IPS-NIHi7 (cell line): ENCODE data around the gene TMEM236.
"Not testable (repeated sequence)": the region's sequence is repeated elsewhere in the genome, so short reads cannot be mapped to it uniquely, and the experiment has no call there.

Experiments used
- DNase-seq: peaks from one replicate; pipeline ENCODE4 v3.0.0; 2012; ENCODE audit warnings: mixed read lengths; ENCODE audit errors: extremely low spot score

TMEM236 gene, protein sequence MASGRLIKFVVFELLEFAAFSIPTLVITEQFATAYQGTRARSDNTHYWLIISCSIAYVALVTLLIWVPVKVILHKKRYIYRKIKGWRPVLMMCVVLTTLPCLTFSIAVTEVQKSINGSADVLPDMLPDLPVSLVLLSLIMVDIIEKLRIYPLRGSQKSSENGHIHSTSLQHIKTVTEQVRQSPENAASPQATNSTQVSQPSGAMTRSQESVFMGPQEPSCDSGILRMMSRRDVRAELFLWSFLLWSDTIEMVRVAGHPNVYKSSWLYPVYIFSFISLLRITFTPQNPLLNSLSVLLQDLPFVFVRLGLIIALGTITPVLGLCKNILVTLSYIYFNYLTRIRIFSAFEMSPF

DNA sequence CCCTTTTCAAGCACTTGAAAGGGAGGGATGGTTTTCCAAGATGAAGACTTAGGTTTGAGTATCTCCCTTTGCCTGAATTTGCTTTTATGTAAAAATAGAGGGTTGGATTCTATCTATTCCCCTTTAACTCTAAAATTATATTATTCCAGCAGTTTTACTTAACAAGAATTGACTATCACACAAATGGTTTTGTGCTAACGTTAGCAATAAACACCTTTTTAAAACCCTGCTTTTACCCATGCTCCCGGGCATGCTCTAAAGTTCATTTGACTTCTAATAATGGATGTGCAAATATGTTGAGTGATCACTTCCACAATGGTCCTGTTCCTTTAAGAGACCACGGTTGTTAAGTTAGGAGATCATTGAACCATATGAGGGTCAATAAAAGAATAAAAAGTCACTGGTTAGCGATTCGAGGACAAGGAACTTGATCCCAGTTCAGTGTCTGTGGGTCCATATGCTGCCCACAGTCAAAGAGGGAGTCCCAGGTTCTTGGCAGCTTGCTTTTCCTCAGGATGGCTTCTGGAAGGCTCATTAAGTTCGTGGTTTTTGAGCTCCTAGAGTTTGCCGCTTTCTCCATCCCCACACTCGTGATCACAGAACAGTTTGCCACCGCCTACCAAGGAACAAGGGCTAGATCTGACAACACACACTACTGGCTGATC lies at the start of gene TMEM236:
TMEM236 (plus strand) TSS at position 421 of the 665 bp plus-strand sequence; CDS start at position 516, 95 bp downstream.
- no peak for DNase-seq

DNA sequence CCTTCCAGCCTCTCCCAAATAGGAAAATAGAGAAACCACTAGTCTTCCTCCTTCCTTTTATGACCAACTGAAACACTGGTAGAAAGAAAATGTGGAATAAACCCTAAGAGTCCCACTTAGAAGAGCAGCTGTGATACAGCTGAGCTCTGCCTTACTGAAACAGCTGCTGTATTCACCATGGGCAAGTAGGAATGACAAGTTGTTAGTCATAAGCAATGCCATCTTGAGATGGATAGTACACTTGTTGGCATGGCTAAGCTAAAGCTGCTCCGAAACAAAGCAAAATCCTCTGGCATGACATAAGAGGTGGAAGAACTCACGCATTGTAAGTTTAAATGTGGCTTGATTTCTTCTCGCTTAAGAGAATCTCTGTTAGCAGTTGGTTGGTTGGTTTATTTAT lies 48.3 kb upstream of the TMEM236 start:
- DNase-seq = no peak

DNA sequence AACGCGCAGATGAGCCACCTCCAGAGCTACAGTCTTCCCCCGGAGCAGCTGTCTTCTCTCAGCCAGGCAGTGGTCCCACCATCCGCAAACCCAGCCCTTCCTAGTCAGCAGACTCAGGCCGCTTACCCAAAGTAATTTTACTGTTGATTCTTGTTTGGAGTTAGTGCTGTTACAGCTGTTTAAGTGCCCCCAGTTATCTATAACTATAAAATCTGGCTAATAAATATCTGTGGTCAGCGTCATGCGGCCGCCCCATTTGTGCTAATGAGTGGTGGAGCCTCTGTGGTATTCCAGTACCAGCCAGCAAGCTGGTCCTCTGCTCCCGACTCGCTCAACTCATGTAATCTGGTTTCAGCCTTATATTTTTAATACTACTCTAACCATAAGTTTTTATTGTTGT lies 43.2 kb upstream of the TMEM236 start:
- no peak for DNase-seq

DNA sequence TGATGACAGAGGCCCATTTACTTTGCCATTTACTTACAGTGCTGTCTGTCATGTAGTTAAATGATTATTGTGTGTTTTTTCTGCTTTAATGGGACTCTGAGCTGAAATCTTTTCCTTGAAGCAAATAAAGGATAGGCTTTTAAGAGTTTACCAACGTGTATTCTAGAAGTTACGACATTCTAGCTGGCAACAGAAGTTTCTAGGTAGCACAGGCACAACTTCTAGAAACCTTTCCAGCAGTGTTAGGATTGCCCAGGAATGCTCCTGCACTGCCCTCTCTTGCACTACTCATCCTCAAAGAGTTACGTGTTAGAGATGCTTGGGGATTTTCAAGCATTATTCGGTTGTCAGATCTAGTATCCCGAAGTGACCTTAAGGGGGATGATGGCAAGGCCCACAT lies 42.5 kb upstream of the TMEM236 start:
- DNase-seq = no peak

DNA sequence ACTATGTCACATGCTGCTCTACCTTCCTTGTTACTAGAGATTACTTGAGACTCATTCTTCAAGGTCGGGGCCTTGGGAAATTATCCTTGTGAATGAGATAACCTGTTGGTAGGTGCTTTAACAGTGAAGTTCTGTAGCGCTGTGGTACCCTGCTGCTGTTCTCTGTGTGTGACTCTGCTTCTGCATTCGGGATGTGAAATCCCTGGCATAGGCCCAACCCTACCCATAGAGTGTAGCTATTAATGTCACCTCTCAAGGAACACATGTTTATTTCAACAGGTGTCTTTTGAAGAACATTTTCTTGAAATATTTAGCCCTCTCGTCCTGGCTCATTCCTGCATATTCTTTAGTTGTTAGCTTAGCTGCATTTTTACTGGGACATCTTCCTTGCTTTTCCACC lies 41.8 kb upstream of the TMEM236 start:
- DNase-seq = no peak

DNA sequence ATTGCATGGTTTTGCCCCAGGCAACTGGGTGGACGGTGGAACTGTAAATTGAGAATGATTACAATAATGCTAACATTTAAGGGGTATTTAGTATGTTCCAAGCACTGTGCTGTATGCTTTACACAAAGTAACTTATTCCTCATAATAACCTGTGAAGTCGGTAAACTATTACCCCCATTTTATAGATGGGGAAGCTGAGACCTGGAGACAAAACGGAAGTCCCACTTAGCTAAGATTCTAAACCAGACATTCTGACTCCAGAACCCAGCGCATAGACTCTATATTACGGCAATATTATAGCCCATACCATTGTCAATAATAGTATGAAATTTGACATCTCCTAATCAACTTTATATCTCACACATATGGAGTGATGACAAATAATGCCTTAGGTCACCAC lies 39.9 kb upstream of the TMEM236 start:
- DNase-seq = no peak

DNA sequence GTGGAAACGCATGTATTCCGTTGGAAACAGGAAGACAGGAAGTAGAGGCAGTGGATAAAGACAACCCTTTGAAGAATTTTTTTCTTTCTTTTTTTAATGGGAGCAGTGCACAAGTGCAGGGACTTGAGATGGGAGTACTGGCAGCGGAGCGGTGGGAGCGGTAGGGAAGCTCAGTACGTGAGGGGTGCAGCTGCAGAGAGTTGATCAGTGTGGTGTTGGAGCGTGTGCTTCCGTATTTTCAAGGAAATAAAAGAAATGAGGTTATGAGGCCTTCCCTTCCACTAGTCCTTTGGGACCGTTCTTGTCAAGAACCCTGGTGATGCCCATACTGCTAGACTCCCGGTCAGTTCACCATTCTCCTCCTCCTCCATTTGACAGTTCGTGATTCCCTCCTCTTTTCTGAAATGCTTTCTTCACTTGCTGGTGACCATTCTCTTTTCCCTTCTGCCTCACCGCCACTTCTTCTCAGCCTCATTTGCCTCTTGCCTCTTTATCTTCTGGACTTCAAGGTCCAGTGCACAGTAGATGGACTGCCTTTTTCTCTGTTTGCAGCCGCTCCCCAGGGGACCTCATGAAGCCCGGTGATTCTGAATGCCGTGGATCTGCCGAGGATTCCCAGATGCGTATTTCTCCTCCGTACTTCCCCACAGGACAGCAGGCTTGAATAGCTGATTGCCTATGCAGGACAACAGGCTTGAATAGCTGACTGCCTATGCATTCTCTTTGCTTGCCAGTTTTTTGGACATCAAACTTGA lies 39.1 kb upstream of the TMEM236 start:
- no peak for DNase-seq

DNA sequence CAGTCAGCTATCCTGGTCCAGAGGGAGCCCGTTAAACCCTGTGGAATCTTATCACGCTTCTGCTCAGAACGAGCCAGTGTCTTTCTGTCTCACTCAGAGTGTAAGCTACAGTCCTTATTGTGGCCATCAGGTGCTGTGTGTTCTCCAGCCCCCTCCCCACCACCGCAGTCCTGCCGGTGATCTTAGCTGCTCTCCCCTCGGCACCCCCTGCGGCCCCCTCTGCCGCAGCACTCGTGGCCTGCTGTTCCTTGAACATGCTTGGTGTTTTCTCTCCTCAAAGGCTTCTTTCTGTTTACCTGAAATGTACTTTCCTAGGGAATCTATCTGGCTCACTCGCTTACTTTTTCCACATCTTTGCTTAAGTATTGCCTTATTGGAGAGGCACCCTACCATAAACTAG lies 38.2 kb upstream of the TMEM236 start:
- DNase-seq = no peak

DNA sequence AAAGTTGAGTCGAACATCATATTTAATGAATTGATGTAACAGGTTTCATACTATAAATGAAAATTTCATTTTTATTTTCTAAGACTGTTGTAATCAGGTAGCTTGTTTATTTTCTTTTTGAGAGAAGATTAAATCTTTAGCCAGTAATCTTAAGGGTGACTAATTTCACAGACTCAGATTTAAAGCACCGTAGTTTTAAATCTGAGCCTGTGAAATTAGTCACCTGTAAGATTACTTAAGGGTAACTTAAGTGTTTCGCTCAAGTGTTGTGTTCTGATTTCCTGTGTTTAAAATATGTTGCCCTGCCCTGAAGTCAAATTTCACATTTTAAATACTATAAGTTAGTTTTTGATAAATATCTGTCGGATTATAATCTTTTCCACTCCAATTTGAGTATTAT lies 35.8 kb upstream of the TMEM236 start:
- DNase-seq = no peak

DNA sequence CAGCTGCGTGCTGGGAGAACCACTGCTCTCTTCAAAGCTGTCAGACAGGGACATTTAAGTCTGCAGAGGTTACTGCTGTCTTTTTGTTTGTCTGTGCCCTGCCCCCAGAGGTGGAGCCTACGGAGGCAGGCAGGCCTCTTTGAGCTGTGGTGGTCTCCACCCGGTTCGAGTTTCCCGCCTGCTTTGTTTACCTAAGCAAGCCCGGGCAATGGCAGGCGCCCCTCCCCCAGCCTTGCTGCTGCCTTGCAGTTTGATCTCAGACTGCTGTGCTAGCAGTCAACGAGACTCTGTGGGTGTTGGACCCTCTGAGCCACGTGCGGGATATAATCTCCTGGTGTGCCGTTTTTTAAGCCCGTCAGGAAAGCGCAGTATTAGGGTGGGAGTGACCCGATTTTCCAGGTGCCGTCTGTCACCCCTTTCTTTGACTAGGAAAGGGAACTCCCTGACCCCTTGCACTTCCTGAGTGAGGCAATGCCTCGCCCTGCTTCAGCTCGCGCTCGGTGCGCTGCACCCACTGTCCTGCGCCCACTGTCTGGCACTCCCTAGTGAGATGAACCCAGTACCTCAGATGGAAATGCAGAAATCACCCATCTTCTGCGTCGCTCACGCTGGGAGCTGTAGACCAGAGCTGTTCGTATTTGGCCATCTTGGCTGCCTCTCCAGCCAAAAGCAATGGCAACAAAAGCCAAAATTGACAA lies 29.5 kb upstream of the TMEM236 start:
- not testable (repeated sequence) for DNase-seq

DNA sequence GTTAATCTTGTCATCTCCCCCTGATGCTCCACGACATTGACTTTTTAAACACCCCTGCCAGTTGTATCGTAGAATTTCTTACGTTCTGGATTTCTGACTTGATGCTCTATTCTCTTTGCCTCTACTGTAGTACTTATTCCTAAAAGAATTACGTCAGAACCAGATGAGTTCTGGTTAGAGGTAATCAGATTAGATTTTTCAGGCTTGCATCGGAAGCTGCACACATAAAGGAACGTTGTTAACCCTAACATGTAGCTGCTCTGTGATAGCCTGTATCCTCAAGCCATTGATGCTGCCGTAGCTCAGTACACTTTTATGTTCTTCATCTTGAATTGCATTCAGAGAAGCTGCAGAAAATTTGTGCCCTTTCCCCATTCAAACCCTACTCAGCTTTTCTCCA lies 26.3 kb upstream of the TMEM236 start:
- no peak for DNase-seq

DNA sequence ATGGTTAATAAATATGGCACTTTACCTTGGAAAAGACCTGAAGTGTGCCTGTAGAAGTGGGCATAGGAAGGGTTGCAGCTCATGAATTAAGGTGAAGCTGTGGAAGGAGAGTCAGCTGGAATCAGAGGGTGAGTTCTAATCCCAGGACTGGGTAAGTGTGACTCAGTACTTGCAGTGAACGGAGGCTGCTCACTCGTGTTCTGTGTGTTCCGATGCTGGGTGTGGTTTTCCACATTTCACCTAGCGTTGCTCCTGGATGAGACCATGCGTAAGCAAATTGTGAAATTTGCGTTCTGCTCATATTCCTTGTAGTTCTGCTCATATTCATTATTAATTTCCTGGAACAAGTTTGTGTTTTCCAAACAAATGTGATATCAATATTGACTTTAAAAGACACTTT lies 22.4 kb upstream of the TMEM236 start:
- DNase-seq = no peak

DNA sequence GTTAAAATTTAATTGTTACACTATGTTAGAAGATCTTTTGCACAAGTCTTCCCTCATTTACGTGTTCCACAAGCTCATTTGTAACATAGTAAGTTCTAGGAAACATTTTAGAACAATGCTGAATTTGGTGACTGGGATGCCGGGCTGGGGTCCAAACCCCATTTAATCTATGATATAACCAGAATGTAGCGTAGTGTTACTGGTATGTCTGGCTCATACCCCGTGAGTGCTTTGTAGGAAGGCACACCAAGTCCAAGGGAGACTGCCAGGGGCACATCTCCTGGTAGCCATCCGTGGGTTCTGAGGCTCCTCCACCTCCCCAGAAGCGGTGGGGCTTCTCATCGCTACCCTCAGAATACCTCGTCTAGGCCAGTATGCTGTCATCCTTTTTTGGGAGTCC lies 21.3 kb upstream of the TMEM236 start:
- DNase-seq = no peak

DNA sequence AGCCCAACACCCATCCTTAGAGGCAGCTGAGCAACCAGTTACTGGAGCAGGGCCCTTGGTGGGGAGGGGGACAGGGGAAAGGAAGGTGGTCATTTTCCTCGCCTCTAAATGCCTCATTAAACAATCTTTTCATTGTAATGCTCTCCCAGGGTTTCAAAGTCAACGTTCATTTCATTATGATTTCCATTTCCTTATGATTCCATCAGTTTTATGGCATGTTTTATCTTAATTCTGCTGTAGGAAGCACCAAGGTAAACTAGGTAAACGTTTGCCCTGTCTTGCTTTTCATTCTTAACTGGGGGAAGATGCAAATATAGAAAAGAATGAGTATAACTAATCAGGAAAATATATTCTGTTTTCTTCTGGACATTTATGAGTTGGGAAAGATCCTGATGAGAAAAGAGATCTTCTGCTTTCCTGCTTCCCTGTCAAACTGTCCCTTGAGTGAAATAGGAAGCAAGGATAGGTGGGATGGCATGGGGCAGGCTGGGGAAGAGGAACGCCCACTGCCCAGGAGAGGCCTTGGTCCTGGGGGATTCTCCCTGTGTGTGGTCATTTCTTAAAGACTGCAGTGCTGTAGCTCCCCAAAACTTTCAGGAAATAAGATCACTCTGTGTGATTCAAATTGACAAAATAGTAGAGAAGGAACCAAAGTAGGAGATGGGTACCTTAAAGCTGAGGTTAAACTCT lies 20.5 kb upstream of the TMEM236 start:
- DNase-seq = no peak

DNA sequence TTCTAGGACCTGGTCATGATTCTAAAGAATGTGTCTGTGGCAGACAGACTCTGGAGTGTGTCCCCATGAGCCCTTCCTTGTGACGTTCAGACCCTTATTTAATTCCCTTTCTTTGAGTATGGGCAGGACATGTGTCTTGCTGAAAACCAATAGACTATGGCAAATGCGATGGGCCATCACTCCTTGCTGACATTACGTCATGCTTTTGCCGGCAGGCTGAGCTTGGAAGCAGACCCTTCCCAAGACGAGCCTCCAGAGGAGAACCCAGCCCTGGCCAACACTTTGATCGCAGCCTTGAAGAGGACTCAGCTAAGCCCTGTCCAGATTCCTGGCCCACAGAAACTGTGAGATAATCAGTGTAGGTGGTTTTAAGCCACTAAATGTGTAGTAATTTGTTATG lies 18.4 kb upstream of the TMEM236 start:
- DNase-seq = no peak

DNA sequence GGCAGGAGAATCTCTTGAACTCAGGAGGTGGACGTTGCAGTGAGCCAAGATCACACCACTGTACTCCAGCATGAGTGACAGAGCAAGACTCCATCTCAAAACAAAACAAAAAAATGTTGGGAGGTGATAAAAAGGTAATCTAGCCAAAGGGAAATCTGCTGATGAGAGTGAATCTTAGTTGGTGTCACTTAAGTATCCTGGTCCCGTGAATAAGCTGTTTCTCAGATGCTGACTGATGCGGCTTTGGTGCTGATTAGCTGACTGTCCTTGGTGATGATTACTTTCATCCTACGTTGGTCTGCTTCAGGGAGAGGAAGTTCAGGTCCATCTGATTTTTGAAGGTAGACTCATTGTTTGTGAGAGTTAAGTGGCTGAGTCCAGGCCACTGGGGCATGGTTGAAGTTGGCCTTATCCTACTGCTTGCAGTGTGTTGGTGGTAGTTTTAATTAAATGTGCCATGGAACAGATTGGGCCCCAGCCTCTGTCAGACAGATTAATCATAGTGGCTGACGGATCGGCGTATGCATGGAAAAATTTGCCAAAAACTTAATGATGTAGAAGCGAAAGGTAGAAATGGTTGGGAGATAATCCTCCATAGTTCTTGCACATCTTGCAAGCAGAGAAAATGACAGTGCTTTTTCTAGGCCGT lies 17.4 kb upstream of the TMEM236 start:
- DNase-seq = no peak

DNA sequence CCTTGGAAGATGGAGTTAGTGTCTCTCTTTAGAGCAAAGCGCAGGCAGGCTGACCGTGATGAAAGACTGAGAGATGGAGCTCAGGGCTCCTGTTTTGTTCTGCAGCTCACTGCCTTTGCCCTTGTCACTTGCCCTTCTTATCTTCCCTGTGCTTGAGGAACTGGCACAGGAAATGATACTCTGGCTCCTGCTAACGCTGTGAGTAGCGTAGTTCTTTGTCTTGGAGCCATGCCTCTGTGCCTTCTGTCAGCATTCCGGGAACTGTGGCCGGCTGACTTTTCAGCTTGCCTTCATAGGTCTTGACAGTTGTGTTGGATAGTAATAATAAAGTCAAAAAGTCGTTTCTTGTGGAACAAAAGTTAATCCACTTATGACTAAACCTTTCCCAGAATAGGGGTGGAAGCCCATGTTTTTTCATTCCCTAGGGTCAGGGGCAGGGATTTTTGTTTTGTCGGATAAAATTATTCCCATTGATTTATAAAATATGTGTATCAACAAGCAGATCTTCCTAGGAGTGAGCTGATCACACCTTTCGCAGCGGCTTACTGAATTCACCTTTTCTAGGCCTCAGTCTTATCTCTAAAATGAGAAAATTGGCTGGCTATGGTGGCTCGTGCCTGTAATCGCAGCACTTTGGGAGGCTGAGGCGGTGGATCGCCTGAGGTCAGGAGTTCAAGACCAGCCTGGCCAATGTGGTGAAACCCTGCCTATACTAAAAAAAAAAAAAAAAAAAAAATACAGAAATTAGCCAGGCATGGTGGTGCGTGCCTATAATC lies 16.6 kb upstream of the TMEM236 start:
- no peak for DNase-seq

DNA sequence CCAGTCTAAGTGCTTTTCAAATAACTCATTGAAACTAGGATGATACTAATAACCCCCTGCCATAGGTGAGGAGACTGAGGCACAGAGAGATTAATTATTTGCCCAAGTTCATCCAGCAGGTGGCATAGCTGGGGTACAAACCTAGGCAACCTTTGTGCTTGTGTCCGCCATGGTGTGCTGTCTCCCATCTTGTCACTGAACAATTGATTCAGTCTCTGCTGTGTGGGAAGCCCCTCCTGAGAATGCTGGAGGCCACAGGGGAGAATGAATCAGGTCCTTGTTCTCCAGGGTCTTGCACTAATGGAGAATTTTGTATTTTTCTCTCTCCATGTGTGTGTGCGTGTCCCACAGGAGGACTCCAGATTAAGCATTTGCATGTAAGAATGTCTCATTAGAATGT lies 15.8 kb upstream of the TMEM236 start:
- no peak for DNase-seq

DNA sequence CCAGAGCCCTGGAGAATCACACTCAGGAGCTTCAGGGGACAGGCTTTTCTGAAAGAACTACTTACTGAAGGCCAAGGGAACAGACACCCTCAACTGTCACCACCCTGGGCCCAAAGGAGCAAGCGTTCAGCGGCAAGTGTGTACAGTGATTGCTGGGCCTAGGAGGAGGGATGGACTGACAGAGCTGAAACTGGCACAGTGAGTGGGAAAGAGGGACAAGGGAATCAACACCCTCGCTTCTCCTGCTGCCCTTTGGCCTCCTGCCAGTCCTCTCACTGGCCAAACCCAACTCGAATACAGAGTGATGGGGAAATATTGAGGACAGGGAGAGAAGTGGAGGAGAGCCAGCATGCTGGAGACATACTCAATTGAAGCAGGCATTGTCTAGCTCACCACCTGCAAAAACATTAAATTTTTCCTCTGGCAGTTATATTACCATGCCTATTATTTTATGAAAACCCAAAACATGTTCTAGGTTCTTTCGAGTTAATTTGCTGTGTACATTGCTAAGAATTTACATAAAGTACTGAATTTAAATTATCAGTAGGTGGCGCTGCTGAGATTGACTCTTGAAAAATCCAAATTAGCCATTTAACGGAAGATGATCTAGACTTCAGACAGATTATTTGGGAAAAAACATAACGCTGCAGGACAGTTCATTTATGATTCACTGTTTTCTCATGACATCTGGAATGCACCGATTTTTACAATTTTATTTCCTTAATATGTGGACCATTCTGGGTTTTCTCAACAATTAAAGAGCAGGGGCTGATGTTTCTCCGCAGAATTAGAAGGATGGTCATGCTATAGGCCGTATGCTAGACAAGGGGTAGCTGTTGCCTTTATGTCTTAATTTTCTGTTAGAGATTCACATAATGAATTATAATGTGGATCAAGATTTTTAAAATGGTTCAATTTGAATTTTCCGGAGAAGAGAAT lies 14.7 kb upstream of the TMEM236 start:
- no peak for DNase-seq
